Sigmoid colon (tissue), 7 donors: Measurements from ENCODE around the gene NTS. TPM values are rescaled to one million over a fixed set of nuclear protein-coding genes. Genes with fewer than 3 reads are reported as not detected.

Experiments
- DNase-seq: peaks from one replicate; pipeline ENCODE4 v3.0.0-alpha.2; 2019
- H3K27ac ChIP-seq, 4 donors: fragments of 200-600 bp; sonication (generic); one replicate each; pipeline ENCODE4 v1.5.1; 2016 to 2019; ENCODE audit warnings: mild to moderate bottlenecking in 1 of 4
- H3K27me3 ChIP-seq, 3 donors: fragments of 200-600 bp; sonication (generic); one replicate each; pipeline ENCODE4 v1.5.1; 2019; ENCODE audit warnings: mild to moderate bottlenecking in 1 of 3
- H3K36me3 ChIP-seq, 4 donors: fragments of 200-600 bp; sonication (generic); one replicate each; pipeline ENCODE4 v1.5.1; 2016 to 2019
- H3K4me1 ChIP-seq, 4 donors: fragments of 200-600 bp; sonication (generic); one replicate each; pipeline ENCODE4 v1.5.1; 2017 to 2019
- H3K4me3 ChIP-seq, 4 donors: fragments of 200-600 bp; sonication (generic); one replicate each; pipeline ENCODE4 v1.5.1; 2017 to 2019; ENCODE audit warnings: mild to moderate bottlenecking in 2 of 4, moderate library complexity in 1 of 4
- H3K9me3 ChIP-seq, 4 donors: fragments of 200-600 bp in 3 of 4; sonication (generic) in 3 of 4; one replicate each; pipeline versions ENCODE4 v1.5.1 to v1.6.1; 2013 to 2019
- CTCF ChIP-seq, 4 experiments: fragments of 450-650 bp in 3 of 4; fragments of 200-600 bp in 1 of 4; IDR thresholded peaks; one replicate each; pipeline ENCODE4 v1.5.1; 2016 to 2019; ENCODE audit warnings: antibody characterized with exemption in 4 of 4, mild to moderate bottlenecking in 3 of 4, moderate library complexity in 2 of 4
- EP300 ChIP-seq, 4 donors: sonication (generic); formaldehyde crosslinking; IDR thresholded peaks; one replicate each; pipeline ENCODE4 v1.6.1; 2017; ENCODE audit warnings: antibody characterized with exemption in 4 of 4
- POLR2A ChIP-seq, 2 donors: fragments of 450-650 bp; IDR thresholded peaks; one replicate each; pipeline ENCODE4 v1.6.1; 2016; ENCODE audit warnings: antibody characterized with exemption in 2 of 2, mild to moderate bottlenecking in 2 of 2, moderate library complexity in 2 of 2
- POLR2AphosphoS5 ChIP-seq, 4 donors: sonication (generic); formaldehyde crosslinking; IDR thresholded peaks; one replicate each; pipeline ENCODE4 v1.6.1; 2017; ENCODE audit warnings: antibody characterized with exemption in 4 of 4
- WGBS, 2 donors: extraction: QIAGEN DNeasy Blood & Tissue Kit; methylation state at CpG; one replicate each; pipeline ENCODE4 v1.1.7; 2013; 5-methylcytosine and 5-hydroxymethylcytosine counted together
- intact Hi-C: fragments of 100-400 bp; cut with DNase I; formaldehyde crosslinking; loops from one replicate; pipeline ENCODE4 v1.15.1; 2023
- polyA plus RNA-seq, 3 donors: library from polyadenylated mRNA; stranded (reverse); fragments of 200-250 nt; gene quantifications; one replicate each; pipeline ENCODE4 v1.2.3, GENCODE V29; 2013
- total RNA-seq, 4 donors: library from RNA; depleted of rRNA; stranded (reverse); fragments of >200 nt; gene quantifications; one replicate each; pipeline ENCODE4 v1.1.0, GENCODE V29; 2016
- donor health status: healthy with polysubstance abuse.
- donor health status: Bipolar disorder and iron deficiency.
- donor health status: healthy.

NTS gene
- total and polyA plus RNA-seq, 7 donors = 0.50 TPM; not detected in 6

DNA sequence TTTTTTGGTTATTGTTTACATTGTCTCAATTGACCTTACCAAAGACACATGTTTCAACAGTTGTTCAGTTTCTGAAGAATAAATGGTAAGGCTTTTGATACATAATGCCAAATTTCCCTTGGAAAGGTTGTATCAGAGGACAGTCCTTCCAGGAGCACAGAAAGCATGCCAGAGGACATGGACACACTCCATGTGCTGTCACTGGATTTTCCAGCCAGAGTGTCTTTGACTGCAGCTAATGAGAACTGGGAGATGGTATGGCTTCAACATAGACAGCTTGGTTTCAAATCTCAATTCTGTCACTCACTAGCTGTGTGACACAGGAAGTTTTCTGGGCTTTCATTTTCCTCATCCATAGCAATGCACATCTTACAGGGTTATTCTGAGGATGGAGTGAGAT, 20.6 kb downstream of the NTS start:
- H3K36me3 ChIP-seq = no peaks in the 10 kb centered on the region
- H3K4me1 ChIP-seq = no peaks in the 10 kb centered on the region
- no peaks in the 10 kb centered on the region for H3K9me3 ChIP-seq
- intact Hi-C loops = no loop called here
- TF ChIP-seq POLR2A (IDR thresholded peaks at IDR 0.05) (no peak), CTCF (IDR thresholded peaks at IDR 0.05) (no peak), EP300 (IDR thresholded peaks at IDR 0.05) (no peak), POLR2AphosphoS5 (IDR thresholded peaks at IDR 0.05) (no peak)
- H3K27me3 ChIP-seq = no peaks in the 10 kb centered on the region
- no peak overlapping the region for H3K4me3 ChIP-seq
- H3K27ac ChIP-seq = no peak overlapping the region
- DNase-seq = no peak

DNA sequence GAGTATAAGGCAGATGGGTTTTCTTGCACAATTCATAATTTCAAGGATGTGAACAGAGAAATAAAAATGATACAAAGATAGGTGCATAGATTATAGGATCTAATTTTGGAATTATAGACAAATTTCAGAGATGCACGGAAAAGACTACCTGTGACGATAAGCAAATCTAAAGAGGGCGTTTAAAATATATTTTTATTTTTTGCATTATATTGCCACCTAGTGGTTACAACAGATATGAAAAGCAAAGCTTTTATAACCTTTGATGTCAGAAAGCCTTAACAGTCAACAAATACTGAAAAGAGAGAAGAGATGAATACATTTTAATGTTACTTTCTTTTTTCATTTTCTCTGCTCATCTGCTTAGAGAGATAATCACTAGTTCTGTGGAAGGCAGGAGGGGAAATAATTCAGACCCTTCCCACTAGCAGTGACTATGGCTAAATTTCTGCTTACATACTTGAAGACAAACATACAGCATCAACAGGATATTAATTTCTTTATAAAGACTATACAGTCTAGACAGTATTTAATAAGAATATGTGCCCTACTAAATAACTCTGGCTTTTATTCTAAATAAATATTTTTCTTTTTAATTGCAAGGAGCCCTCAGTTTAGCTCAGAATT, 46.3 kb downstream of the NTS start:
- H3K4me3 ChIP-seq = no peak overlapping the region
- H3K36me3 ChIP-seq = no peaks in the 10 kb centered on the region
- H3K9me3 ChIP-seq = no peaks in the 10 kb centered on the region
- no peak for DNase-seq
- TF ChIP-seq POLR2AphosphoS5 (IDR thresholded peaks at IDR 0.05) (no peak), CTCF (IDR thresholded peaks at IDR 0.05) (peak in 2 of 4 experiments; percentile 24 to 64)
- H3K27me3 ChIP-seq = no peaks in the 10 kb centered on the region
- no peak overlapping the region for H3K27ac ChIP-seq
- H3K4me1 ChIP-seq = no peaks in the 10 kb centered on the region
- intact Hi-C loops = loop anchor here (5.0 kb wide), 1 partner anchor 453 kb away; no protein-coding TSS in a partner anchor
- WGBS, 2 donors = 1 to 3% methylated on average over 3 of the region's 3 CpGs

GRCh38 chr12:85923767-85924331, 49.8 kb downstream of the NTS start:
- H3K4me1 ChIP-seq = no peaks in the 10 kb centered on the region
- no peaks in the 10 kb centered on the region for H3K9me3 ChIP-seq
- WGBS, 2 donors = 84 to 85% methylated on average over 1 of the region's 1 CpG
- intact Hi-C loops = loop anchor here (5.0 kb wide), 1 partner anchor 457 kb away; no protein-coding TSS in a partner anchor
- no peak overlapping the region for H3K4me3 ChIP-seq
- no peaks in the 10 kb centered on the region for H3K27me3 ChIP-seq
- H3K27ac ChIP-seq = no peak overlapping the region
- TF ChIP-seq POLR2AphosphoS5 (IDR thresholded peaks at IDR 0.05) (no peak), POLR2A (IDR thresholded peaks at IDR 0.05) (no peak), CTCF (IDR thresholded peaks at IDR 0.05) (peak in 3 of 4 experiments; percentile 5 to 49 (median 36)), EP300 (IDR thresholded peaks at IDR 0.05) (no peak)
- DNase-seq = no peak
- no peaks in the 10 kb centered on the region for H3K36me3 ChIP-seq

GRCh38 chr12:85927166-85927565, 53.1 kb downstream of the NTS start:
- H3K27ac ChIP-seq = no peak overlapping the region
- TF ChIP-seq CTCF (IDR thresholded peaks at IDR 0.05) (no peak), POLR2A (IDR thresholded peaks at IDR 0.05) (no peak), EP300 (IDR thresholded peaks at IDR 0.05) (no peak), POLR2AphosphoS5 (IDR thresholded peaks at IDR 0.05) (no peak)
- DNase-seq = no peak
- no peaks in the 10 kb centered on the region for H3K4me1 ChIP-seq
- no peaks in the 10 kb centered on the region for H3K27me3 ChIP-seq
- no peaks in the 10 kb centered on the region for H3K36me3 ChIP-seq
- no peaks in the 10 kb centered on the region for H3K9me3 ChIP-seq
- intact Hi-C loops = no loop called here
- H3K4me3 ChIP-seq = no peak overlapping the region

Other genes starting within 250 kb of the NTS start
- gene RASSF9, start 37.9 kb upstream of the NTS start, total RNA-seq = 1 to 10 TPM; 2.7 to 3.9 (median 3.3) TPM
- gene RASSF9, start 37.9 kb upstream of the NTS start, polyA plus RNA-seq = under 1 TPM in 2 of 3 donors, not detected in 1; 0.32 to 0.60 TPM